ENCODE data around the gene MMP1.
"Not testable (repeated sequence)": the region's sequence is repeated elsewhere in the genome, so short reads cannot be mapped to it uniquely, and the experiment has no call there.

MMP1 gene

DNA sequence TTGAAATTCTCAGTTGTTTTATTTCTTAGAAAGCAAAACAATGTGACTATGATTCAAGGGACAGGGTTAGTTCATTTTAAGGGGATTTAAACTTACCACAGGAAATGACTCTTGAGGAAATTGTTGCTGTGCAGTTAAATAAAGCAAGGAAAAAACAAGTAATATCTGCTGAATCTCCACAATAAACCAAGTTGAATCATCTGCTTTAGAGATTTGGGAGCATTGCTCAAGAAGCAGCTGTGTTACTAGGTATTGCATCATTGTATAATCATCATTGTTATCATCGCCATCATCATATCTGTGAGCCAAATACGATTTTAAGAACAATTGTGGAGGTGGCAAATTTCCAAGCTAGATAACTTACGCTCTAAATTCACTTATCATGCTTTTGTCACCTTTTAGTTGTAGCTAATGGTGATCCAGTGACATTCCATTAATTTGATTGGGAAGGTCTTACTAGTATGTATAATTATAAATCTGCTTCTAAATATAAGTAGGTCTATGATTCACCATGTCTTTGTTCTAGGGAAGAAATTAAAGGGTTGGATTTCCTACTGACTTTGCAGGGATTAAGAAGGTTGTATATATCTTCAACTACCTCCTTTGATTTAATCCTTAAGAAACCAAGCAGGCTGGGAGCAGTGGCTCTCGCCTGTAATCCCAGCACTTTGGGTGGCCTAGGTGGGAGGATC, 37.5 kb downstream of the MMP1 start:
- DNase-seq (ENCODE audit: low spot score) = no peak

GRCh38 chr11:102757823-102758549, 40.0 kb downstream of the MMP1 start:
- DNase-seq (ENCODE audit: low spot score) = no peak

DNA sequence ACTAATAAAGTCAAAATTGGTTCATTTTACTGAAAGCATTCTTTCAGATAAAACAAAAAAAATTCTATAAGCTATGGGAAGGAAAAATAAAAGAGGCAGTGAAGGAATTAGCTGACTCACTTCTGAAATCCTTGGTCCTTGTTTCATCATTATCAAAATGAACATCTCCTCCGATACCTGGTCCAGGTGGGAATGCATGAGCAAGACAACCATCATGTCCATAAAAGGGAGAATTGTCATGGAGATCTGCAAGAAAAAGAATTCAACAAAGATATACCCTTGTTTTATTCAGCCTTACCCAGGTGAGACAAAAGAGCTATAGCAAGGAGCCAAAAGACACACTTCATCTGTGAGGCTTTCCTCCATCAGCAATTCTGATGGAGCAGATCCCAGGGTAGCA, 44.7 kb downstream of the MMP1 start:
- DNase-seq (ENCODE audit: low spot score) = no peak

- no peak for DNase-seq (ENCODE audit: low spot score)
Measured at GRCh38 chr11:102751673-102752072, 46.3 kb downstream of the MMP1 start.

DNA sequence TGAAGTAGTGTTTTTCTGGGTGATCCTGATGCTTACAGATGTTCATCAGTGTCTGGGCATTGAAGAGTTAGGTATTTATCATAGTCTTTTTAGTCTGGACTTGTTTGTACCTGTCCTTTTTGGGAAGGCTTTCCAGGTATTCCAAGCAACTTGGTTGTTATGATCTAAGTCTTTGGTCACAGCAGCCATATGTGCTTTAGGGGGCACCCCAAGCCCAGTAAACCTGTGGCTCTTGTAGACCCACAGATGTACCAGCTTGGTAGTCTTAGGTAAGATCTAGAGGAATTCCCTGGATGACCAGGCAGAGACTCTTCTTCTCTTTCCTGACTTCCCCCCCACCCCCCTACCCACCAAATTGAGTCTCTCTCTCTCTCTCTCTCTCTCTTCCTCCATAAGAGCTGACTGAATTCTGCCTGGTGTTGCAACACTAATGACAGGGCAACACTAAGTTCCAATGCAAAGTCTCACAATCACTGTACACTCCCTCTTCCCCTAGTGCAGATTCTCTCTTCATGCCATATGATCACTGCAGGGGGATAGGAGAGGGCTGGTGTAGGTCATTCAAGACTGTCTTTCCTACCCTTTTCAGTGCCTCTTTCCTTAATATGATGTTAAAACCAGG, 48.7 kb downstream of the MMP1 start:
- DNase-seq (ENCODE audit: low spot score) = no peak

DNA sequence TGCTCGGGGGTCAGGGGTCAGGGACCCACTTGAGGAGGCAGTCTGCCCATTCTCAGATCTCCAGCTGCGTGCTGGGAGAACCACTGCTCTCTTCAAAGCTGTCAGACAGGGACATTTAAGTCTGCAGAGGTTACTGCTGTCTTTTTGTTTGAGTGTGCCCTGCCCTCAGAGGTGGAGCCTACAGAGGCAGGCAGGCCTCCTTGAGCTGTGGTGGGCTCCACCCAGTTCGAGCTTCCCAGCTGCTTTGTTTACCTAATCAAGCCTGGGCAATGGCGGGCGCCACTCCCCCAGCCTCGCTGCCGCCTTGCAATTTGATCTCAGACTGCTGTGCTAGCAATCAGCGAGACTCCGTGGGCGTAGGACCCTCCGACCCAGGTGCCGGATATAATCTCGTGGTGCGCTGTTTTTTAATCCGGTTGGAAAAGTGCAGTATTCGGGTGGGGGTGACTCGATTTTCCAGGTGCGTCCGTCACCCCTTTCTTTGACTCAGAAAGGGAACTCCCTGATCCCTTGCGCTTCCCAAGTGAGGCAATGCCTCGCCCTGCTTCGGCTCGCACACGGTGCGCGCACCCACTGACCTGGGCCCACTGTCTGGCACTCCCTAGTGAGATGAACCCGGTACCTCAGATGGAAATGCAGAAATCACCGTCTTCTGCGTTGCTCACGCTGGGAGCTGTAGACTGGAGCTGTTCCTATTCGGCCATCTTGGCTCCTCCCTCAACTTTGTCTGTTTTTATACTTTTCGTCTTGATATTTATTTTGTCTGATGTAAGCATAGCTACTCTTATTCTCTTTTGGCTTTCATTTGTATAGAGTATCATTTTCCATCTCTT, 51.0 kb downstream of the MMP1 start:
- not testable (repeated sequence) for DNase-seq (ENCODE audit: low spot score)
